Adrenal gland (tissue), 5 donors: ENCODE data around the gene KAT6B.

ENCODE experiments used
- CTCF ChIP-seq, 6 experiments: fragments of 450-650 bp in 4 of 6; fragments of 200-600 bp in 2 of 6; sonication (generic) in 1 of 6; IDR thresholded peaks; 1 replicate in 5 of 6; 2 replicates in 1 of 6; pipeline versions ENCODE4 v1.5.1 to v1.8.0; 2016 to 2021; ENCODE audit warnings: antibody characterized with exemption in 6 of 6, mild to moderate bottlenecking in 2 of 6, moderate library complexity in 1 of 6
- POLR2A ChIP-seq, 2 donors: fragments of 450-650 bp; IDR thresholded peaks; one replicate each; pipeline ENCODE4 v1.6.1; 2017; ENCODE audit warnings: antibody characterized with exemption in 2 of 2, mild to moderate bottlenecking in 2 of 2, moderate library complexity in 1 of 2
- donor health status: DM: no; HTN: no; CAD: no.

DNA sequence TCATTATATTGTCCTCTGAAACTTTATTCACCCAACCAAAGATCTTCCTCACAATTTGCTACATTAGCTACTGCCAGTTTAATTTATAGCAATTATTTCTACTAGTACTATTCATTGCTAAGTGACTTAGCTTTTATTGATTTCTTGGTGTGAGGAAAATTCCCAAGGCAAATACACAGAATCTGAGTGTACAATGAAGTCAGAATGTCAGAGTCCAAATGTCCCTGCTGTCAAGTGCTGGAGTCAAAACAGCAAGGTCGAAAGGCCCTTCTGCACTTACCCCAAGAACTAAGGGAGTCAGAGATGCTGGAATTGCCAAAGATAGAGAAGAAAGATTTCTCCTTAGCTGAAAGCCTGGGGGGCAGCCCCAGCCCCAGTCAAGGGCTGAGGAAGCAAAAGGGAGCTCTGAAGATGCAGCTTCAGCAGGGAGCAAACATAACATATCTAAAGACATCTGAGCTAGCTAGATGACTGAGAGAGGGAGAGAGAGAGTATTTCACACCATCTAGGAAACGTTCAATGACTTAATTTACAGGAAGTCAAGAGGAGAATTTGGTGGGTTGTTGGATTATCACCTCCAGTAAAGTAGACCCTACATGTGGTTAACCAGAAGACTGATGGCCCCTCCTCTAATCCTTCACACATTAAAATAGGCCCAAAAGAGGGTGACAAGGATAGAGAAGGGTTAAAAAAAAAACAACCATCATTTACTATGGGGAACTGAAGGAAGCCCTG is 248.5 kb downstream of the KAT6B start:
- TF ChIP-seq CTCF (IDR thresholded peaks at IDR 0.05), result no peak
- TF ChIP-seq POLR2A (IDR thresholded peaks at IDR 0.05), result no peak
